Measurements from ENCODE around the gene KCNH6.

Gene KCNH6

GRCh38 chr17:63512896-63513644 lies 10.1 kb upstream of the KCNH6 start:
- DNase-seq (ENCODE audit: low spot score), result no peak

- DNase-seq (ENCODE audit: low spot score), result no peak
Observed at GRCh38 chr17:63514477-63514876, 8.7 kb upstream of the KCNH6 start.

- DNase-seq (ENCODE audit: low spot score), result no peak
Observed at GRCh38 chr17:63514974-63515373, 8.2 kb upstream of the KCNH6 start.

GRCh38 chr17:63515426-63515825 lies 7.7 kb upstream of the KCNH6 start:
- no peak for DNase-seq (ENCODE audit: low spot score)

GRCh38 chr17:63516910-63517824 lies 6.0 kb upstream of the KCNH6 start:
- peak; percentile 99 for DNase-seq (ENCODE audit: low spot score)

GRCh38 chr17:63517825-63518534 lies 5.2 kb upstream of the KCNH6 start:
- no peak for DNase-seq (ENCODE audit: low spot score)

- DNase-seq (ENCODE audit: low spot score), result no peak
Observed at GRCh38 chr17:63519116-63519881, 3.9 kb upstream of the KCNH6 start.

- DNase-seq (ENCODE audit: low spot score), result peak; percentile 90
Observed at GRCh38 chr17:63519972-63520882, 2.9 kb upstream of the KCNH6 start.

GRCh38 chr17:63524051-63524450 lies 893 bp downstream of the KCNH6 start:
- DNase-seq (ENCODE audit: low spot score), result no peak

- no peak for DNase-seq (ENCODE audit: low spot score)
Observed at GRCh38 chr17:63525190-63525946, 2.2 kb downstream of the KCNH6 start.

- no peak for DNase-seq (ENCODE audit: low spot score)
Observed at GRCh38 chr17:63526861-63527260, 3.7 kb downstream of the KCNH6 start.

GRCh38 chr17:63528183-63528582 lies 5.0 kb downstream of the KCNH6 start:
- no peak for DNase-seq (ENCODE audit: low spot score)

- no peak for DNase-seq (ENCODE audit: low spot score)
Observed at GRCh38 chr17:63529711-63530556, 6.8 kb downstream of the KCNH6 start.

GRCh38 chr17:63530557-63531021 lies 7.4 kb downstream of the KCNH6 start:
- DNase-seq (ENCODE audit: low spot score), result no peak

- no peak for DNase-seq (ENCODE audit: low spot score)
Observed at GRCh38 chr17:63531022-63531965, 8.1 kb downstream of the KCNH6 start.

- no peak for DNase-seq (ENCODE audit: low spot score)
Observed at GRCh38 chr17:63533433-63534077, 10.4 kb downstream of the KCNH6 start.

GRCh38 chr17:63534078-63534570 lies 11.0 kb downstream of the KCNH6 start:
- no peak for DNase-seq (ENCODE audit: low spot score)

Data from kidney tubule cell (primary cell).